ENCODE measurements around the gene SYT13. TPM values are rescaled to one million over a fixed set of nuclear protein-coding genes. Genes with fewer than 3 reads are reported as not detected.

SYT13 gene
- total and polyA plus RNA-seq, 2 donors (not counting 3 experiments of a cell fraction or from before 2014, with no cell fraction given) = not detected

DNA sequence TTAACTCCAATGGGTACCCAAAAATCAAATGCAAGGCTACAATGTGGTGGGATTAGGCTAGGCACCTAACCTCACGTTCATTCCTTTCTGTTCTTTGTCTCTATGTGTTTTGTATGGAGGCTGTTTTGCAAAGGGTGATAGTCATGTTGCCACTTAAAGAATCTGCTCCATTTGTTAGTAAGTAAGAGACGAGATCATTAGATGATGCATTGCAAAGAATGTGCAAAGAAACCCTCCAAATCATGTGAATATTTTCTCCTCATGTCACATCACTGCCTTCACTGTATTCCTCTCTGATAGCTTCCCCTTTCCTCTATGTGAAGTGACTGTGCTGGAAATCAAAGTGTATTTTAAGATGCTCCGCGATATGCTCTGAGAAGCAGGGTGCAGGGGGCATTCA, 11.9 kb downstream of the SYT13 start:
- Histone ChIP-seq H3K36me3 (ENCODE audit: control insufficient read depth in 2 of 2, extremely low read depth in 1 of 2, insufficient read depth in 2 of 2, low read length in 2 of 2) (no peaks in the 10 kb centered on the region), H3K4me3 (replicated peaks in 1 of 3; ENCODE audit: insufficient read depth in 1 of 3, low read depth in 1 of 3, low read length in 3 of 3) (no peak overlapping the region), H3K9me3 (replicated peaks; ENCODE audit: control insufficient read depth, insufficient read depth, low read length) (no peaks in the 10 kb centered on the region), H3K27me3 (ENCODE audit: control insufficient read depth in 2 of 2, insufficient read depth in 2 of 2, low read length in 2 of 2) (peaks cover 4 to 7% of the 10 kb centered on the region in 2 experiments), H3K9ac (replicated peaks; ENCODE audit: extremely low read depth, insufficient read depth, low read length) (no peak overlapping the region), H3K4me2 (ENCODE audit: insufficient read depth, low read length) (no peak overlapping the region), H3K27ac (ENCODE audit: insufficient read depth, low read depth, low read length) (no peak overlapping the region), H2AFZ (ENCODE audit: low read depth, low read length) (no peak overlapping the region), H3K79me2 (ENCODE audit: control insufficient read depth, insufficient read depth, low read length) (no peaks in the 10 kb centered on the region), H3K4me1 (ENCODE audit: control insufficient read depth, extremely low read depth, insufficient read depth, low read length) (peaks cover 3% of the 10 kb centered on the region), H4K20me1 (replicated peaks; ENCODE audit: control insufficient read depth, extremely low read depth, insufficient read depth, low read length) (no peaks in the 10 kb centered on the region), H3K9me1 (replicated peaks; ENCODE audit: control insufficient read depth, extremely low read depth, insufficient read depth, low read length) (no peaks in the 10 kb centered on the region)
- CTCF ChIA-PET = no interaction called here
- intact Hi-C loops (cut with micrococcal nuclease) (no loop called here), dilution Hi-C loops (cut with MboI; ENCODE audit: extremely low pct_ligation_motif_present, low sequenced_read_pairs) (no loop called here)
- DNase-seq (ENCODE audit: low read depth, low spot score) = no peak
- FAIRE-seq = no peak
- POLR2A ChIA-PET = no interaction called here
- BruUV-seq (replicated peaks) = no TSS peak
- TF ChIP-seq GATA2 (IDR thresholded peaks at IDR 0.05; ENCODE audit: insufficient read depth, insufficient read length, low read depth, low read length) (no peak), POLR2A (IDR thresholded peaks at IDR 0.05; ENCODE audit: low read depth, low read length) (no peak), FOS (IDR thresholded peaks at IDR 0.05; ENCODE audit: borderline replicate concordance, insufficient read depth, low read length) (no peak), EZH2 (IDR thresholded peaks at IDR 0.05; ENCODE audit: borderline replicate concordance, low read depth, low read length, severe bottlenecking) (peak; percentile 10)

DNA sequence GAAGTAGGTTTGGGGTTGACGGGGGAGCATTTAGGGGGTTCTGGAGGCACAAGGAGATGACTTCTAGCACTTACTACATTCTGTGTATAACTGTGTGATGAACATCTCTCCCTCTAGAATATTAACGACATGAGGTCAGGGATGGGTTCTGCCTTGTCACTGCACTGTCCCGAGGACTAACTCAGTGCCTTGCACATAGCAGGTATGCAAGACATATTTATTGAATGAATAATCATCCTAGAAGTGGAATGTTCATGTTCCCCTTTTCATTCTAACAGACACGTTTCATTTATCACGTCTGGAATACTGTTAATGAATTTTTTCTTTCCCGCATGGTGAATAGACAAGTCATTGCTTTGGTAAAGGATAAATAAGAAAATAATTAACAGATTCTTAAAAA, 12.6 kb downstream of the SYT13 start:
- Histone ChIP-seq H3K4me1 (ENCODE audit: control insufficient read depth, extremely low read depth, insufficient read depth, low read length) (peaks cover 3% of the 10 kb centered on the region), H3K36me3 (ENCODE audit: control insufficient read depth in 2 of 2, extremely low read depth in 1 of 2, insufficient read depth in 2 of 2, low read length in 2 of 2) (no peaks in the 10 kb centered on the region), H3K27ac (ENCODE audit: insufficient read depth, low read depth, low read length) (no peak overlapping the region), H3K27me3 (ENCODE audit: control insufficient read depth in 2 of 2, insufficient read depth in 2 of 2, low read length in 2 of 2) (peaks cover 3 to 4% of the 10 kb centered on the region in 2 experiments), H3K4me3 (replicated peaks in 1 of 3; ENCODE audit: insufficient read depth in 1 of 3, low read depth in 1 of 3, low read length in 3 of 3) (no peak overlapping the region), H2AFZ (ENCODE audit: low read depth, low read length) (no peak overlapping the region), H3K9ac (replicated peaks; ENCODE audit: extremely low read depth, insufficient read depth, low read length) (no peak overlapping the region), H4K20me1 (replicated peaks; ENCODE audit: control insufficient read depth, extremely low read depth, insufficient read depth, low read length) (no peaks in the 10 kb centered on the region), H3K79me2 (ENCODE audit: control insufficient read depth, insufficient read depth, low read length) (no peaks in the 10 kb centered on the region), H3K9me3 (replicated peaks; ENCODE audit: control insufficient read depth, insufficient read depth, low read length) (no peaks in the 10 kb centered on the region), H3K4me2 (ENCODE audit: insufficient read depth, low read length) (no peak overlapping the region), H3K9me1 (replicated peaks; ENCODE audit: control insufficient read depth, extremely low read depth, insufficient read depth, low read length) (no peaks in the 10 kb centered on the region)
- dilution Hi-C loops (cut with MboI; ENCODE audit: extremely low pct_ligation_motif_present, low sequenced_read_pairs) = no loop called here
- no peak for FAIRE-seq
- no peak for DNase-seq (ENCODE audit: low read depth, low spot score)
- TF ChIP-seq, protein P1, sequence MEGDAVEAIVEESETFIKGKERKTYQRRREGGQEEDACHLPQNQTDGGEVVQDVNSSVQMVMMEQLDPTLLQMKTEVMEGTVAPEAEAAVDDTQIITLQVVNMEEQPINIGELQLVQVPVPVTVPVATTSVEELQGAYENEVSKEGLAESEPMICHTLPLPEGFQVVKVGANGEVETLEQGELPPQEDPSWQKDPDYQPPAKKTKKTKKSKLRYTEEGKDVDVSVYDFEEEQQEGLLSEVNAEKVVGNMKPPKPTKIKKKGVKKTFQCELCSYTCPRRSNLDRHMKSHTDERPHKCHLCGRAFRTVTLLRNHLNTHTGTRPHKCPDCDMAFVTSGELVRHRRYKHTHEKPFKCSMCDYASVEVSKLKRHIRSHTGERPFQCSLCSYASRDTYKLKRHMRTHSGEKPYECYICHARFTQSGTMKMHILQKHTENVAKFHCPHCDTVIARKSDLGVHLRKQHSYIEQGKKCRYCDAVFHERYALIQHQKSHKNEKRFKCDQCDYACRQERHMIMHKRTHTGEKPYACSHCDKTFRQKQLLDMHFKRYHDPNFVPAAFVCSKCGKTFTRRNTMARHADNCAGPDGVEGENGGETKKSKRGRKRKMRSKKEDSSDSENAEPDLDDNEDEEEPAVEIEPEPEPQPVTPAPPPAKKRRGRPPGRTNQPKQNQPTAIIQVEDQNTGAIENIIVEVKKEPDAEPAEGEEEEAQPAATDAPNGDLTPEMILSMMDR (IDR thresholded peaks at IDR 0.05; ENCODE audit: extremely low read depth in 1 of 2, insufficient read depth in 1 of 2, low read depth in 1 of 2, low read length in 2 of 2) = no peak
- TF ChIP-seq JUN (IDR thresholded peaks at IDR 0.05; ENCODE audit: borderline replicate concordance, insufficient read depth, insufficient read length, low read depth) (no peak), MYC (IDR thresholded peaks at IDR 0.05; ENCODE audit: low read depth, low read length) (no peak), POLR2A (IDR thresholded peaks at IDR 0.05; ENCODE audit: low read depth, low read length) (no peak), EZH2 (IDR thresholded peaks at IDR 0.05; ENCODE audit: borderline replicate concordance, low read depth, low read length, severe bottlenecking) (no peak), POLR2AphosphoS5 (IDR thresholded peaks at IDR 0.05; ENCODE audit: insufficient read depth, low read depth, low read length) (no peak), GATA2 (IDR thresholded peaks at IDR 0.05; ENCODE audit: insufficient read depth, insufficient read length, low read depth, low read length) (no peak), FOS (IDR thresholded peaks at IDR 0.05; ENCODE audit: borderline replicate concordance, insufficient read depth, low read length) (no peak)
- TF ChIP-seq, protein P2, sequence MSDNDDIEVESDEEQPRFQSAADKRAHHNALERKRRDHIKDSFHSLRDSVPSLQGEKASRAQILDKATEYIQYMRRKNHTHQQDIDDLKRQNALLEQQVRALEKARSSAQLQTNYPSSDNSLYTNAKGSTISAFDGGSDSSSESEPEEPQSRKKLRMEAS (IDR thresholded peaks at IDR 0.05; ENCODE audit: insufficient read depth, insufficient read length) = no peak
- BruUV-seq (replicated peaks) = no TSS peak
- ChIA-PET CTCF (interaction anchor here (1.1 kb wide), 1 partner anchor 163 kb away, joined by 3 read pairs; no protein-coding TSS in a partner anchor), POLR2A (no interaction called here)
- intact Hi-C loops (cut with micrococcal nuclease) = no loop called here
